GM21723 (cell line): ENCODE data around the gene KMT2B.

Source experiments
- ATAC-seq: cut with Tn5 transposase; IDR thresholded peaks from one replicate; pipeline ENCODE4 v1.9.1; 2021; ENCODE audit warnings: mild to moderate bottlenecking, moderate library complexity; ENCODE audit not compliant: unreplicated experiment

Gene KMT2B

DNA sequence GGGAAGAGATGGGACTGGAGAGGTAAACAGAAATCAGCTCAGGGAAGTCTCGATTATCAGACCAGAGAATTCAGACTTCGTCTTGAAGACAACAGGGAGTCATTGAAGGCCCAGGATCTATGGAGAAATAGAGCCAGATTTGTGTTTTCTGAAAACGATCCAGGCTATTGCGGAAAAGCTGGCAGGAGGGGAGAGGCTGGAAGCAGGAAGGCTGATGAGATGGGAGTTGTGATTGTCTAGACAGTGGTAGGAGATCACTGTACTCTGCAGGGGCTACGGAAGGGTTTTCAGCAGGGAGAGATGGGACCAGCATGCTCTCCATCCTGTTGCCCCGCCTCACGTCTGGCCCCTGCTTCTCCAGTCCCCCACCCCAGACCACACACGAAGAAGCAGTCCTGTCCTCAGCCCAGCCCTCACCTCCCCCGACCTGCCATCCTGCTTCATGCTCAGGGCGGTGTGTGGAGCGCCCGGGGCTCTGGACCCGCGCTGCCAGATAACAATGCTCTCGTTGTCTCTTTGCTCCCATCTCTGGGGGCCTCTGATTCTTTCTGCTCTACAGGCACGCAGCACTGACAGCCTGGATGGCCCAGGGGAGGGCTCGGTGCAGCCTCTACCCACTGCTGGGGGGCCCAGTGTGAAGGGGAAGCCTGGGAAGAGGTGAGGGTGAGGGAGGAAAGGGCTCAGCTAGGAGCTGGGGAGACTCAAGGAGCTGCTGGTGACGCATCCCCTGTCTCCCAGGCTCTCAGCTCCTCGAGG lies 59.5 kb downstream of the KMT2B start:
- ATAC-seq, result no peak

DNA sequence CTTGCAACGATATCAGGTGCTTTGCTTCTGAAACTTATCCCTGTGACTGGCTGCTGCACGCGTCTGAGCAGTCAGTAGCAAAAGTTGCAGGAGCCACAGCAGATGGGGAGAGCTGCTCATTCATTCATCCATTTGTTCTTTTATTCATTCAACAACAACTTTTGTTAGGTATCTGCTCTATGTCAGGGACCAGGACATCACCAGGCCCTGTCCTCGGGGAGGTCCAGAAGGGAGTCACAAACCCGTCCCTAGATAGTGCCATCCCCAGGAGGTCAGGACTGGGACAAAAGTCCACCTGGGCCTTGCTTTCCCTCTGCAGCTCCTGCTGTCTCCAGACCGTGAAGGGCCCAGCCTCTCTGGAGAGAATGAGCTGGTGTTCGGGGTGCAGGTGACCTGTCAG lies 60.2 kb downstream of the KMT2B start:
- no peak for ATAC-seq

DNA sequence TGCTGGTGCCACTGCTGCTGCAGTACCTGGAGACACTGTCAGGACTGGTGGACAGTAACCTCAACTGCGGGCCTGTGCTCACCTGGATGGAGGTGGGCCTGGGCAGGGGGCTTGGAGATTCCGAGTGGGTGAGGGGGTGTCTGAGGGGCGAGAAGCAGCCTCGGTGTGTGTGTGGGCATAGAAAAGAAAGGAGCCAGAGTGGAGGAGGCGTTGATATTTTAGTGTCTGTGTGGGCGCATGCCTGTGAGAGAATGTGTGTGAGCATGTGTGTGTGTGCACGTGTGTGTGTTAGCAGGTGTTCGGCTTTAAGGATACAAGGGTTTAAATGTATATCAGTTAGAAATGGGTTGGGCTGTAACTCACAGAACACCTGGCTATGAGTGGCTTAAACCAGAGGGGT lies 61.2 kb downstream of the KMT2B start:
- ATAC-seq, result no peak

DNA sequence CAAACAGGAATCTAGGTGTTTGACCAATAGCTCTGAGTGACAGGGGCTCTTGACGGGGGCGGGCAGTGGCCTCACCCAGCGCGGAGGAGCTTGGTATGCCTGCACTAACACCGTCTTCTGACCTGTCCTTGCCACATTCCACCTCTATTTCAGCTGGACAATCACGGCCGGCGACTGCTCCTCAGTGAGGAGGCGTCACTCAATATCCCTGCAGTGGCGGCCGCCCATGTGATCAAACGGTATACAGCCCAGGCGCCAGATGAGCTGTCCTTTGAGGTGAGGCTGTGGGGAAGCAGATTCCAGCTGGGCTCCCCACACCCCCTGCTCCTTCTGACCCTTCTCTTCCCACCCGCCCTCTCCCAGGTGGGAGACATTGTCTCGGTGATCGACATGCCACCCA lies 62.3 kb downstream of the KMT2B start:
- no peak for ATAC-seq

DNA sequence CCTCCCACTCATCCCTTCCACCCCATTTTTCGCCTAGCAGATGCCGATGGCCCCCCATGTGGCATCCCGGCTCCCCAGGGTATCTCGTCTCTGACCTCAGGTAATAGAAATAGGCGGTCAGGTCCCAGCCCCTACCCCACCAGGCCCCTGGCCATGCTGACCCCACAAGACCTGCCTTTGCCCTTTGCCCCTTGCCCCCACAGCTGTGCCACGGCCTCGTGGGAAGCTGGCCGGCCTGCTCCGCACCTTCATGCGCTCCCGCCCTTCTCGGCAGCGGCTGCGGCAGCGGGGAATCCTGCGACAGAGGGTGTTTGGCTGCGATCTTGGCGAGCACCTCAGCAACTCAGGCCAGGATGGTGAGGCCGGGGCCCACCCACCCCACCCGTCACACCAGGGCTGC lies 62.9 kb downstream of the KMT2B start:
- no peak for ATAC-seq

DNA sequence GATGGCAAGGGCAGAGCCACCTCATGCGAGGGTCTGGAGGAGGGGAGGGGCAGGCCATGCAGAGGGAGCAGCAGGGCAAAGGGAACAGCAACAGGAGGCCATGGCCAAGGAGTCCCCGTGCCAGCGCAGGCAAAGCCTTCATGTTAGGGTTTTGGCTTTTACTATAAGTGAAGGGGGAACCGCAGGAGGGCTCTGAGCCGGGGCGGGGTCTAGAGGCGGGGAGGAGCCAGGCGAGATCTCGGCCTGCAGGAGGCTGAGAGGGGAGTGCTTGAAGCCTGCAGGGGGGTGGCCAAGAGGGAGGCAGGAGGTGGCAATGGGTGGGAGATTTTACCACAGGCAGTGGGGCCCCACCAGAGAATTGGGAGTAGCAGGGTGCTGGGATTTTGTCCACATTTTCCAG lies 63.8 kb downstream of the KMT2B start:
- no peak for ATAC-seq

DNA sequence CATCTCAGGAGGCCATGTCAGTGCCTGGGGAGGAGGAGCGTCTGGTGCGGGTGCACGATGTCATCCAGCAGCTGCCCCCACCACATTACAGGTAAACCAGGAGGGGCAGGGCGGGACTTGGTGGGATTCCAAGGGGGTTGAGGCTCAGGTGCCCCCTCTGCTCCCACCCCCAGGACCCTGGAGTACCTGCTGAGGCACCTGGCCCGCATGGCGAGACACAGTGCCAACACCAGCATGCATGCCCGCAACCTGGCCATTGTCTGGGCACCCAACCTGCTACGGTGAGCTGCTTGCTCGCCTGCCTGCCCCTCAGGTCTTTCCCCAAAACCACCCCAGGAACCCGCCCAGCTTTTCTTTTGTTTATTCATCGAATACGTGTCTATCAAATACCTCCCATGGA lies 64.8 kb downstream of the KMT2B start:
- ATAC-seq, result no peak

DNA sequence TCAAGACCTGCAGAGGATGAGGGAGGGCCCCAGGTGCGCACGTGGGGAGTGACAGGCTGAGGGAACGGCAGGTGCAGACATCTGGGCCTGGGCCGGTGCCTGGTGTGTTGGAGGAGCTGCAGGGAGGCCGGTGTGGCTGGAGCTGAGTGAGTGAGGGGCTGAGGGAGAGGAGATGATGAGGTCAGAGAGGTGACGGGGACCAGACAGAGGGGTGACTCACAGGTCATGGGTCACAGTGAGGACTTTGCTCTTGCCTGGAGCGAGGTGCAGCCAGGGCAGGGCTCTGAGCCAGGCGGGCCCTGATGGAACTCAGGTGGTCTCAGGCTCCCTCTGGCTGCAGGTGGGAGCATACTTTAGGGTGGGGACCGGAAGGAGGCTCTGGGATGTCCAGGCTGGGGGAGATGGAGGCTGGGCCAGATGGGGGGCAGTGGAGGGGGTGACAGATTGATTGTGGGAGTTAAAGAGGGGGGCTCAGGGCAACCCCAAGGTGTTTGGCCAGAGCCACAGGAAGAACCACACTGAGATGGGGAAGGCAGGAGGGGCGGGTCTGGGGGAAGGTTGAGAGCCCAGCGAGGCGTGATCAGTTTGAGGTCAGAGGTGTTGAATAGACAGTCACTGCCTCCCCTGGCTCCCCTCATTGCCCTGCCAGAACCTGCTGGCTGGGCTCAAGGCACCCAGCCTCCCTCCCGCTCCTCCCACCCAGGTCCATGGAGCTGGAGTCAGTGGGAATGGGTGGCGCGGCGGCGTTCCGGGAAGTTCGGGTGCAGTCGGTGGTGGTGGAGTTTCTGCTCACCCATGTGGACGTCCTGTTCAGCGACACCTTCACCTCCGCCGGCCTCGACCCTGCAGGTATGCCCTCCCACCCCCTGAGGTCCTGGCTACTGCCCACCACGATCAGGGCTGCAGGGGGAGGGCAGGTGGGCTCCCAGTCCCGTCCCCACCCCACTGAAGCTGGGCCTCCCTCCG lies 65.9 kb downstream of the KMT2B start:
- ATAC-seq, result no peak

DNA sequence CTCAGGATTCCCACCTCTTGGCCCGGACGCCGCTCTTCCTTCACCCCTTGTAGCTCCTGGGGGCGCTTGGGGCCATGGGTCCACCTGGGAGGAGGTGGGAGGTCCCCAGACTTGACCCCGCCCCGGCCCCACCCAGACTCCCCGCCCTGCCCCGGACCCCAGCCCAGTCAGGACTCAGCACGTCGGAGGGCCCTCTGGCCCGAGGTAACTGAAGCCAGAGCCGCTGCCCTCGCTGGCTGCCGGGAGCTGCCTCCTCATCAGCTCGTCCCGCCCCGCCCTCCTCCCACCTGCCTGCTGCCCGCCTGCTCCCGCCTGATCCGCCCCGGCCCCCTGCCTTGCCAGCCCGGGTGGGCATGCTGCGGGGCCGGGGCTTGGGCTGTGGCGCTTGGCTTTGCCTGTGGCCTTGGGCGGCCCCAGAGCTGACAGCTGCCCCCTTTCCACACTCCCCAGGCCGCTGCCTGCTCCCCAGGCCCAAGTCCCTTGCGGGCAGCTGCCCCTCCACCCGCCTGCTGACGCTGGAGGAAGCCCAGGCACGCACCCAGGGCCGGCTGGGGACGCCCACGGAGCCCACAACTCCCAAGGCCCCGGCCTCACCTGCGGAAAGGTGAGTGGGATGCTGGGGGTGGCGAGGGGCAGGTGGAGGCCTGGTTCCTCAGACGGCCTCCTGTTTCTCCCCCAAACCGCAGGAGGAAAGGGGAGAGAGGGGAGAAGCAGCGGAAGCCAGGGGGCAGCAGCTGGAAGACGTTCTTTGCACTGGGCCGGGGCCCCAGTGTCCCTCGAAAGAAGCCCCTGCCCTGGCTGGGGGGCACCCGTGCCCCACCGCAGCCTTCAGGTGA lies 66.9 kb downstream of the KMT2B start:
- ATAC-seq, result no peak

DNA sequence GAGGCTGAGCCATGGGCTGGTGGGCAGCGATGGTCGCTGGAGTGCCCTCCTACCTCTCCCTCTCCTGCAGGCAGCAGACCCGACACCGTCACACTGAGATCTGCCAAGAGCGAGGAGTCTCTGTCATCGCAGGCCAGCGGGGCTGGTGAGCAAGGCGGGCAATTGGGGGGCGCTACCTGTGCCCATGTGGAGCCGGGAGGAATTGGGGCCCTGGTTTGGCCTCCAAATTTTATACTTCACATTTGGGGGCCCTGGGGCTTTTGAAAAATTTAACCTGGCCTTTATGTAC lies 67.5 kb downstream of the KMT2B start:
- ATAC-seq, result no peak

DNA sequence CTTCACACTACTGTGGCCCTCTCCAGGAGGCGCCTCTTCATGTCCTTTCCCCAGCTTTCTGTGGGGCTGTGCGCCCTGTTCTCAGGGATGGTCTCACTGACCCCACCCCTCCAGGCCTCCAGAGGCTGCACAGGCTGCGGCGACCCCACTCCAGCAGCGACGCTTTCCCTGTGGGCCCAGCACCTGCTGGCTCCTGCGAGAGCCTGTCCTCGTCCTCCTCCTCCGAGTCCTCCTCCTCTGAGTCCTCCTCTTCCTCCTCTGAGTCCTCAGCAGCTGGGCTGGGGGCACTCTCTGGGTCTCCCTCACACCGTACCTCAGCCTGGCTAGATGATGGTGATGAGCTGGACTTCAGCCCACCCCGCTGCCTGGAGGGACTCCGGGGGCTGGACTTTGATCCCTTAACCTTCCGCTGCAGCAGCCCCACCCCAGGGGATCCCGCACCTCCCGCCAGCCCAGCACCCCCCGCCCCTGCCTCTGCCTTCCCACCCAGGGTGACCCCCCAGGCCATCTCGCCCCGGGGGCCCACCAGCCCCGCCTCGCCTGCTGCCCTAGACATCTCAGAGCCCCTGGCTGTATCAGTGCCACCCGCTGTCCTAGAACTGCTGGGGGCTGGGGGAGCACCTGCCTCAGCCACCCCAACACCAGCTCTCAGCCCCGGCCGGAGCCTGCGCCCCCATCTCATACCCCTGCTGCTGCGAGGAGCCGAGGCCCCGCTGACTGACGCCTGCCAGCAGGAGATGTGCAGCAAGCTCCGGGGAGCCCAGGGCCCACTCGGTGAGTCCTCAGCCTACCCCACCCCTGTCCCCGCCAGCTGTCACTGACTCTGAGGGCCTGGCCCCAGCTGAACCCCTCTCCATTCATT lies 68.7 kb downstream of the KMT2B start:
- no peak for ATAC-seq

DNA sequence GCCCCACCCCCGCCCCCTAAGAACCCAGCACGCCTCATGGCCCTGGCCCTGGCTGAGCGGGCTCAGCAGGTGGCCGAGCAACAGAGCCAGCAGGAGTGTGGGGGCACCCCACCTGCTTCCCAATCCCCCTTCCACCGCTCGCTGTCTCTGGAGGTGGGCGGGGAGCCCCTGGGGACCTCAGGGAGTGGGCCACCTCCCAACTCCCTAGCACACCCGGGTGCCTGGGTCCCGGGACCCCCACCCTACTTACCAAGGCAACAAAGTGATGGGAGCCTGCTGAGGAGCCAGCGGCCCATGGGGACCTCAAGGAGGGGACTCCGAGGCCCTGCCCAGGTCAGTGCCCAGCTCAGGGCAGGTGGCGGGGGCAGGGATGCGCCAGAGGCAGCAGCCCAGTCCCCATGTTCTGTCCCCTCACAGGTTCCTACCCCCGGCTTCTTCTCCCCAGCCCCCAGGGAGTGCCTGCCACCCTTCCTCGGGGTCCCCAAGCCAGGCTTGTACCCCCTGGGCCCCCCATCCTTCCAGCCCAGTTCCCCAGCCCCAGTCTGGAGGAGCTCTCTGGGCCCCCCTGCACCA lies 69.5 kb downstream of the KMT2B start:
- ATAC-seq, result no peak
